Ishikawa (cell line): Measurements from ENCODE around the gene FHIT.

Source experiments
- CEBPB ChIP-seq: IDR thresholded peaks from 2 replicates; pipeline ENCODE4 v1.6.1; 2012
- CREB1 ChIP-seq: IDR thresholded peaks from 2 replicates; pipeline ENCODE4 v1.6.1; 2012; ENCODE audit warnings: low read depth
- EGR1 ChIP-seq: IDR thresholded peaks from 2 replicates; pipeline ENCODE4 v1.6.1; 2012
- EP300 ChIP-seq: IDR thresholded peaks from 2 replicates; pipeline ENCODE4 v1.6.1; 2012; ENCODE audit warnings: borderline replicate concordance
- FOXM1 ChIP-seq: IDR thresholded peaks from 2 replicates; pipeline ENCODE4 v1.6.1; 2012; ENCODE audit warnings: low read depth, borderline replicate concordance
- MAX ChIP-seq: IDR thresholded peaks from 2 replicates; pipeline ENCODE4 v1.6.1; 2012
- NFIC ChIP-seq: IDR thresholded peaks from 2 replicates; pipeline ENCODE4 v1.6.1; 2012
- RAD21 ChIP-seq: IDR thresholded peaks from 2 replicates; pipeline ENCODE4 v1.6.1; 2012; ENCODE audit warnings: low read depth
- REST ChIP-seq: IDR thresholded peaks from 2 replicates; pipeline ENCODE4 v1.6.1; 2012; ENCODE audit warnings: low read depth, mild to moderate bottlenecking
- TAF1 ChIP-seq: IDR thresholded peaks from 2 replicates; pipeline ENCODE4 v1.6.1; 2012; ENCODE audit warnings: low read depth, mild to moderate bottlenecking
- TCF12 ChIP-seq: IDR thresholded peaks from 2 replicates; pipeline ENCODE4 v1.6.1; 2012; ENCODE audit warnings: low read depth
- TEAD4 ChIP-seq: IDR thresholded peaks from 2 replicates; pipeline ENCODE4 v1.6.1; 2012
- USF1 ChIP-seq: IDR thresholded peaks from 2 replicates; pipeline ENCODE4 v1.6.1; 2012
- YY1 ChIP-seq: IDR thresholded peaks from 2 replicates; pipeline ENCODE4 v1.6.1; 2012; ENCODE audit warnings: low read depth
- ZBTB7A ChIP-seq: IDR thresholded peaks from 2 replicates; pipeline ENCODE4 v1.6.1; 2012; ENCODE audit warnings: low read depth

The FHIT gene

GRCh38 chr3:60313231-60313798, 937.9 kb downstream of the FHIT start:
- TF ChIP-seq CEBPB (no peak), FOXM1 (no peak), REST (no peak), MAX (no peak), RAD21 (no peak), NFIC (no peak), TAF1 (no peak), ZBTB7A (no peak), YY1 (no peak), CREB1 (no peak), TCF12 (no peak), TEAD4 (no peak), EP300 (no peak), USF1 (no peak), EGR1 (no peak)

- TF ChIP-seq NFIC (no peak), YY1 (no peak), TCF12 (no peak), ZBTB7A (no peak), REST (no peak), USF1 (no peak), TAF1 (no peak), CREB1 (no peak), CEBPB (no peak), RAD21 (no peak), TEAD4 (no peak), EGR1 (no peak), MAX (no peak), EP300 (no peak), FOXM1 (no peak)
Observed at GRCh38 chr3:60309539-60310268, 941.5 kb downstream of the FHIT start.

GRCh38 chr3:60308808-60309207, 942.4 kb downstream of the FHIT start:
- TF ChIP-seq ZBTB7A, result no peak
- no peak for TF ChIP-seq TEAD4
- no peak for TF ChIP-seq USF1
- TF ChIP-seq CREB1, result no peak
- TF ChIP-seq CEBPB, result no peak
- TF ChIP-seq EGR1, result no peak
- no peak for TF ChIP-seq MAX
- TF ChIP-seq YY1, result no peak
- no peak for TF ChIP-seq TAF1
- no peak for TF ChIP-seq TCF12
- no peak for TF ChIP-seq FOXM1
- TF ChIP-seq REST, result no peak
- TF ChIP-seq NFIC, result no peak
- TF ChIP-seq RAD21, result no peak
